Liver (tissue), 9 donors: ENCODE measurements around the gene PLEKHA8. TPM values are rescaled to one million over a fixed set of nuclear protein-coding genes. Genes with fewer than 3 reads are reported as not detected.

Experiments used
- DNase-seq: peaks from one replicate; pipeline ENCODE4 v3.0.0-alpha.2; 2017; ENCODE audit warnings: low spot score
- H3K27ac ChIP-seq, 2 donors: one replicate each; pipeline ENCODE4 v1.7.0; 2013; ENCODE audit warnings: inconsistent platforms in 2 of 2, low read length in 2 of 2, control low read depth in 1 of 2, low read depth in 1 of 2, mild to moderate bottlenecking in 1 of 2
- H3K27me3 ChIP-seq, 4 donors: one replicate each; pipeline versions ENCODE4 v1.6.1 to v1.7.0; 2013; ENCODE audit warnings: low read length in 3 of 4, inconsistent platforms in 1 of 4, mild to moderate bottlenecking in 1 of 4, moderate library complexity in 1 of 4; ENCODE audit not compliant: control insufficient read depth in 4 of 4, insufficient read depth in 4 of 4
- H3K36me3 ChIP-seq, 4 donors: one replicate each; pipeline versions ENCODE4 v1.6.1 to v1.7.0; 2013; ENCODE audit warnings: low read length in 3 of 4, mild to moderate bottlenecking in 3 of 4, low read depth in 1 of 4, moderate library complexity in 1 of 4; ENCODE audit not compliant: control insufficient read depth in 4 of 4, insufficient read depth in 3 of 4
- H3K4me1 ChIP-seq, 4 donors: one replicate each; pipeline versions ENCODE4 v1.6.1 to v1.7.0; 2013; ENCODE audit warnings: low read length in 3 of 4, mild to moderate bottlenecking in 3 of 4, moderate library complexity in 1 of 4; ENCODE audit not compliant: control insufficient read depth in 4 of 4, insufficient read depth in 4 of 4
- H3K4me3 ChIP-seq, 3 donors: one replicate each; pipeline versions ENCODE4 v1.6.1 to v1.7.0; 2013; ENCODE audit warnings: low read length in 3 of 3, control low read depth in 1 of 3, low read depth in 1 of 3, mild to moderate bottlenecking in 1 of 3
- H3K9ac ChIP-seq, 2 donors: one replicate each; pipeline ENCODE4 v1.7.0; 2013; ENCODE audit warnings: low read length in 2 of 2, mild to moderate bottlenecking in 2 of 2, moderate library complexity in 2 of 2, control low read depth in 1 of 2, low read depth in 1 of 2
- H3K9me3 ChIP-seq, 4 donors: one replicate each; pipeline versions ENCODE4 v1.6.1 to v1.7.0; 2013; ENCODE audit warnings: low read length in 3 of 4; ENCODE audit not compliant: control insufficient read depth in 4 of 4
- FOXA1 ChIP-seq: IDR thresholded peaks from 2 replicates; pipeline ENCODE4 v1.6.1; 2016; ENCODE audit warnings: antibody characterized with exemption
- FOXA2 ChIP-seq: IDR thresholded peaks from 2 replicates; pipeline ENCODE4 v1.6.1; 2016; ENCODE audit warnings: antibody characterized with exemption
- HNF4A ChIP-seq, 2 donors: conservative IDR thresholded peaks; 2 replicates each; pipeline ENCODE4 v1.6.1; 2016; ENCODE audit warnings: antibody characterized with exemption in 2 of 2, mild to moderate bottlenecking in 2 of 2
- HNF4G ChIP-seq: IDR thresholded peaks from 2 replicates; pipeline ENCODE4 v1.6.1; 2016; ENCODE audit warnings: antibody characterized with exemption
- JUND ChIP-seq, 2 donors: IDR thresholded peaks; 2 replicates each; pipeline ENCODE4 v1.6.1; 2016; ENCODE audit warnings: antibody characterized with exemption in 2 of 2
- SP1 ChIP-seq: IDR thresholded peaks from 2 replicates; pipeline ENCODE4 v1.6.1; 2018; ENCODE audit warnings: antibody characterized with exemption, mild to moderate bottlenecking
- YY1 ChIP-seq: IDR thresholded peaks from 2 replicates; pipeline ENCODE4 v1.6.1; 2016; ENCODE audit warnings: antibody characterized with exemption, mild to moderate bottlenecking
- WGBS: extraction: QIAGEN DNeasy Blood & Tissue Kit; methylation state at CpG from one replicate; pipeline ENCODE4 v1.1.7; 2013; 5-methylcytosine and 5-hydroxymethylcytosine counted together
- polyA plus RNA-seq, 2 donors: library from polyadenylated mRNA; stranded (reverse) in 1 of 2; unstranded in 1 of 2; fragments of 200-250 nt in 1 of 2; fragments of >200 nt in 1 of 2; fragmentation: Nextera tagmentation in 1 of 2; extraction: Ambion mirVana in 1 of 2; gene quantifications; one replicate each; pipeline versions ENCODE4 v1.2.1 to v1.2.3, GENCODE V29; 2013 to 2015
- total RNA-seq, 2 donors: library from RNA; depleted of rRNA; stranded (reverse); fragments of >200 nt; gene quantifications; one replicate each; pipeline ENCODE4 v1.2.3, GENCODE V29; 2014
- TF ChIP-seq, protein P1 (sequence below): IDR thresholded peaks from 2 replicates; pipeline ENCODE4 v1.6.1; 2016; ENCODE audit warnings: antibody characterized with exemption
- TF ChIP-seq, protein P2 (sequence below): fragments of 150-350 bp; IDR thresholded peaks from 2 replicates; pipeline ENCODE4 v1.5.1; 2017; ENCODE audit warnings: improper control_type of control experiment, low read depth, low read length; ENCODE audit not compliant: missing input control
- TF ChIP-seq, protein P3 (sequence below): IDR thresholded peaks from 2 replicates; pipeline ENCODE4 v1.6.1; 2016; ENCODE audit warnings: antibody characterized with exemption
- donor health status: healthy.
- donor health status: healthy.
- donor health status: healthy.
- donor health status: healthy.
- donor health status: healthy.

Gene PLEKHA8
- total and polyA plus RNA-seq, 4 donors, result 1.0 to 5.4 (median 2.4) TPM

DNA sequence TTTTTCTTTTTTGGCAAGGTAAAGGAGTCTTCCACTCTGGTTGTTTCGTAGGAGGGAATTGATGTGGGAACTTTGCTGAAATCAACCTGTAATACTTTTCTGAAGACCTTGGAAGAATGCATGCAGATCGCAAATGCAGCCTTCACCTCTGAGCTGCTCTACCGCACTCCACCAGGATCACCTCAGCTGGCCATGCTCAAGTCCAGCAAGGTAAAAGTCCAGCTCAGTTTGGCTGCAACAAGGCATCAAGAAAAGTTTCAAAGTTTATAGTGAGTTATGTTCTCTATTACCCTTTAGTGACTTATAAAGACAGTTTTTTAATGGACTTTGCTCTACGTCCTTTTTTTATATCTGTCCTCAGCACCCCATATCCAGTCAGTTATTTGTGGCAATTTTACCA is 21.0 kb downstream of the PLEKHA8 start:
- Histone ChIP-seq H3K27ac (no peak overlapping the region), H3K9ac (no peak overlapping the region), H3K36me3 (peaks cover 0 to 6% (median 2%) of the 10 kb centered on the region in 4 donors), H3K4me3 (no peak overlapping the region), H3K4me1 (peaks cover 3 to 27% (median 23%) of the 10 kb centered on the region in 4 donors), H3K27me3 (no peaks in the 10 kb centered on the region), H3K9me3 (no peaks in the 10 kb centered on the region)
- DNase-seq, result no peak
- 54% methylated on average over 4 of the region's 4 CpGs for WGBS
- TF ChIP-seq SP1 (no peak), HNF4A (conservative IDR thresholded peaks at IDR 0.05) (peak; percentile 71 to 81)

DNA sequence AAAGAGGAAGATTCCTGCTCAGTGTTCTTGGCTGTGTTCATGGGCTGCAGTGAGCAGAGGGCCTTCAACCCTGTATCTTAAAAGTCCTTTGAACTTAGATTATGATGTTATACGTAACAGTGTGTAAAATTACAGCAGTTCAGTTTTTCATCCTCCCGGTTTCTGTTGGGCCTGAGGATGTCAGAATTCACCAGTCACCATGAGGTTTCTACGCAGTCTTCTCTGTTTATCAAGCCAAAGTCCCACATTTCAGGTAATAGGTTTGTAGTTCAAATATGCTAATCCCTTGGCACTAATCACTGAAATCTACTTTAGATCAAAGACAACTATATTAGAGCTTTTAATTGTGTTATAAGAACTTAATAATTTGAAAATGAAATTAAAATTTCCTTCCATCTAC is 24.9 kb downstream of the PLEKHA8 start:
- Histone ChIP-seq H3K9ac (no peak overlapping the region), H3K9me3 (no peaks in the 10 kb centered on the region), H3K4me1 (peaks cover 0 to 17% (median 11%) of the 10 kb centered on the region in 4 donors), H3K36me3 (peaks cover 3 to 15% (median 8%) of the 10 kb centered on the region in 4 donors), H3K27me3 (no peaks in the 10 kb centered on the region), H3K4me3 (no peak overlapping the region), H3K27ac (no peak overlapping the region)
- TF ChIP-seq FOXA2, result no peak
- TF ChIP-seq, protein P1, sequence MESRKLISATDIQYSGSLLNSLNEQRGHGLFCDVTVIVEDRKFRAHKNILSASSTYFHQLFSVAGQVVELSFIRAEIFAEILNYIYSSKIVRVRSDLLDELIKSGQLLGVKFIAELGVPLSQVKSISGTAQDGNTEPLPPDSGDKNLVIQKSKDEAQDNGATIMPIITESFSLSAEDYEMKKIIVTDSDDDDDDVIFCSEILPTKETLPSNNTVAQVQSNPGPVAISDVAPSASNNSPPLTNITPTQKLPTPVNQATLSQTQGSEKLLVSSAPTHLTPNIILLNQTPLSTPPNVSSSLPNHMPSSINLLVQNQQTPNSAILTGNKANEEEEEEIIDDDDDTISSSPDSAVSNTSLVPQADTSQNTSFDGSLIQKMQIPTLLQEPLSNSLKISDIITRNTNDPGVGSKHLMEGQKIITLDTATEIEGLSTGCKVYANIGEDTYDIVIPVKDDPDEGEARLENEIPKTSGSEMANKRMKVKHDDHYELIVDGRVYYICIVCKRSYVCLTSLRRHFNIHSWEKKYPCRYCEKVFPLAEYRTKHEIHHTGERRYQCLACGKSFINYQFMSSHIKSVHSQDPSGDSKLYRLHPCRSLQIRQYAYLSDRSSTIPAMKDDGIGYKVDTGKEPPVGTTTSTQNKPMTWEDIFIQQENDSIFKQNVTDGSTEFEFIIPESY, result no peak
- TF ChIP-seq SP1, result no peak
- TF ChIP-seq, protein P2, sequence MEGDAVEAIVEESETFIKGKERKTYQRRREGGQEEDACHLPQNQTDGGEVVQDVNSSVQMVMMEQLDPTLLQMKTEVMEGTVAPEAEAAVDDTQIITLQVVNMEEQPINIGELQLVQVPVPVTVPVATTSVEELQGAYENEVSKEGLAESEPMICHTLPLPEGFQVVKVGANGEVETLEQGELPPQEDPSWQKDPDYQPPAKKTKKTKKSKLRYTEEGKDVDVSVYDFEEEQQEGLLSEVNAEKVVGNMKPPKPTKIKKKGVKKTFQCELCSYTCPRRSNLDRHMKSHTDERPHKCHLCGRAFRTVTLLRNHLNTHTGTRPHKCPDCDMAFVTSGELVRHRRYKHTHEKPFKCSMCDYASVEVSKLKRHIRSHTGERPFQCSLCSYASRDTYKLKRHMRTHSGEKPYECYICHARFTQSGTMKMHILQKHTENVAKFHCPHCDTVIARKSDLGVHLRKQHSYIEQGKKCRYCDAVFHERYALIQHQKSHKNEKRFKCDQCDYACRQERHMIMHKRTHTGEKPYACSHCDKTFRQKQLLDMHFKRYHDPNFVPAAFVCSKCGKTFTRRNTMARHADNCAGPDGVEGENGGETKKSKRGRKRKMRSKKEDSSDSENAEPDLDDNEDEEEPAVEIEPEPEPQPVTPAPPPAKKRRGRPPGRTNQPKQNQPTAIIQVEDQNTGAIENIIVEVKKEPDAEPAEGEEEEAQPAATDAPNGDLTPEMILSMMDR, result no peak
- no peak for DNase-seq
- 58% methylated on average over 3 of the region's 3 CpGs for WGBS

DNA sequence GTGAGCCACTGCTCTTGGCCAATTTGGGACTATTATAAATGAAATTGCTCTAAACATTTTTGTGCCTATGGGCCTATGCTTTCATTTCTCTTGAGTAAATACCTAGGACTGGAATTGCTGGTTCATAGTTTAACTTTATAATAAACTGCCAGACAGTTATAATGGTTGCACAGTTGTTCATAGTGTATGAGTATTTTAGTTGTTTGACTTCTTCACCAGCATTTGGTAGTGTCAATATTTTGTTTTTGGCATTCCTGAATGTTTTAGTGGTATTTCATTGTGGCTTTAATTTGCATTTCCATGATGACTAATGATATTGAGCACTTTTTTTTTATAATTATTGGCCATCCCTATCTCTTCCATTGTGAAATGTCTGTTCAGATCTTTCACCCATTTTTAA is 29.5 kb downstream of the PLEKHA8 start:
- Histone ChIP-seq H3K4me1 (peaks cover 0 to 5% (median 3%) of the 10 kb centered on the region in 4 donors), H3K36me3 (peaks cover 1 to 10% (median 8%) of the 10 kb centered on the region in 4 donors), H3K4me3 (no peak overlapping the region), H3K27me3 (no peaks in the 10 kb centered on the region), H3K27ac (no peak overlapping the region), H3K9ac (no peak overlapping the region), H3K9me3 (no peaks in the 10 kb centered on the region)
- DNase-seq, result no peak
- no peak for TF ChIP-seq HNF4A (conservative IDR thresholded peaks at IDR 0.05)
- TF ChIP-seq, protein P2, result no peak
- TF ChIP-seq JUND (IDR thresholded peaks at IDR 0.05), result no peak
- no peak for TF ChIP-seq HNF4G
- TF ChIP-seq FOXA1, result no peak
- TF ChIP-seq, protein P3, sequence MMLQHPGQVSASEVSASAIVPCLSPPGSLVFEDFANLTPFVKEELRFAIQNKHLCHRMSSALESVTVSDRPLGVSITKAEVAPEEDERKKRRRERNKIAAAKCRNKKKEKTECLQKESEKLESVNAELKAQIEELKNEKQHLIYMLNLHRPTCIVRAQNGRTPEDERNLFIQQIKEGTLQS, result no peak
- no peak for TF ChIP-seq YY1
